HG02798 (cell line): ENCODE measurements around the gene ATXN7L1.
A peak's percentile ranks its signal among the peaks of the same experiment; 100 is the strongest.

ENCODE experiments used
- ATAC-seq: cut with Tn5 transposase; IDR thresholded peaks from one replicate; pipeline ENCODE4 v1.9.1; 2021; ENCODE audit warnings: mild to moderate bottlenecking; ENCODE audit not compliant: unreplicated experiment, poor library complexity

Gene ATXN7L1

DNA sequence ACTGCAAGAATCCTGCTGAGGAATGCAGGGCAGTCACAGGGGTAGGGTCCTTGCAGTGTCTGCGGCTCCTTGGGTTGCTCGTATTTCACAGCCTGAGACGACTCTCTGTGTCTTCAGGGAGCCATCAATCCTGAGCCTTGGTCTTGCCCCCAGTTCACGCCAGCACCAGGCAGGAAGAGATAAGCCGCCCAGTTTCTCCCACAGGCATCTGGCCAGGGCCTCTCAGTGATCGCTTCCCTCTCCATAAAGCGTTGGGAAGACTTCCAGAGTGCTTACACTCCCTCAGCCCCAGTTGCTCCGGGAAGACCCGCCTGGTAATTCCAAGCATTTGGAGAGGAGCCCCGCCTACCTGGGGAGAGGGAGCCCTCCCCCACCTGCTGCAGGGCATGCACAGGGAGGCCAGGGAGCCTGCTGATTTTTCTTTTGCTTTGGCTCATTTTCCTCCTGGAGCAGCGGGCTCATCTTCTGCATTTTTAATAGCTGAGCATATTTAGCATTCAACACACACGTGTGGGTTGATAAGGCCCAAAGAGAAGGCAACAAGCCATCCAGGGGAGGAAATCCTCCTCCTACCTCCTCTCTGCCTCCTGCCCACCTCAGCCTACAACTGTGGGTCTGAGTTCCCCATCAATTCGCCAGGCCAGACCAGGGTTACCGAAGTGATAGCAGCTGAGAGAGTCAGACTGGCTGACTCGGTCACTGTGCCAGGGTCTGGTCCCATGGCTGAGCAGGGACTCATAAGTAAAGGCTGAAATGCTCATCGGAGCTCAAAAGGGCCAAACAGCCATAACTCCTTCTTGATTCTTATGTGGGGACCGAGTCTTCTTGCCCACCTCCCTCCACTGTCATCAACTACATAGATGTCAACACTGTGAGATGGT lies 220.7 kb downstream of the ATXN7L1 start:
- ATAC-seq: no peak

DNA sequence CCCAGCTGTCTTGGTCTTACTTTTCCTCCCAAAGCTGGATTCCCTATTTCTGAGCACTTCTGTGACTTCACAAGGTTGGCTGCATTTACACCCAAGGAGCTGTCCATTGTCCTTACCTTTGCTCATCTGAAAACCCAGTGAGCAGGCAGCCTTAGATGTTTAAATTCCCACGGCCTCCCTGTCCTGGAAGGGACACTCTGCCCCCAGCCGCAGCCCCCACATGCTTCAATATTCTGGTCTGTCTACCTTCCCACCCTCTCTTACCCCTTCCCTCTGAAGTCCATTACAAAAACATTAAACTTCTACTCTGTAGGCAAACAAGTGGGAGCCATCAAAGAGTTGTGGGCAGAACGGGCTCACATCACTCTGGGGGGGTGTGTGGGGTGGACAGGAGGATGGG lies 221.3 kb downstream of the ATXN7L1 start:
- no peak for ATAC-seq

DNA sequence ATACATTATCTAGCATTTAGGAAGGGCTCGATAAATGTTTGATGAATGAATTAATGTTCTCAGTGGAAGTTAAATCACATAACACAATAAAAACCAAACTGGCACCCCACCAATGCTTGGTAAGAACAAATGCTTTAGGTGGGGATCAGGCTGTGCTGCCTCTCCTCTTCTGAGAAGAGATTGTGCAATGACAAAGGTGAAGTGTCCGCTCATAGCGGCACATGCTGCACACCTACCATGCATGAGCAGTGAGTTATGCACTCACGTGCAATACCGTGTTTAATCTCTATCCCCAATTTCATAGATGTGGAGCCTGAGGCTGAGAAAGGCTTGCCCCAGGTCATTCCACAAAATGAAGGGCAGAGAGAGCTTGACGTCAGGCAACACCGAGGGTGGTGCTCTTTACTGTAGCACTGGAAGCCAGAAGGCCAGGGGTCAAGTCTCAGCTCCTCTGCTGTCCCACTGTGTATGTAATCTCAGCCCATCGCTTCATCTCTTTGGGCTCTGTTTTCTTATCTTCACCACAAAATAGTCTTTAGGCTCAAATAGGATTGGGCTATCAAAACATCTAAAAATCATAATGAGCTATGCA lies 222.2 kb downstream of the ATXN7L1 start:
- no peak for ATAC-seq

DNA sequence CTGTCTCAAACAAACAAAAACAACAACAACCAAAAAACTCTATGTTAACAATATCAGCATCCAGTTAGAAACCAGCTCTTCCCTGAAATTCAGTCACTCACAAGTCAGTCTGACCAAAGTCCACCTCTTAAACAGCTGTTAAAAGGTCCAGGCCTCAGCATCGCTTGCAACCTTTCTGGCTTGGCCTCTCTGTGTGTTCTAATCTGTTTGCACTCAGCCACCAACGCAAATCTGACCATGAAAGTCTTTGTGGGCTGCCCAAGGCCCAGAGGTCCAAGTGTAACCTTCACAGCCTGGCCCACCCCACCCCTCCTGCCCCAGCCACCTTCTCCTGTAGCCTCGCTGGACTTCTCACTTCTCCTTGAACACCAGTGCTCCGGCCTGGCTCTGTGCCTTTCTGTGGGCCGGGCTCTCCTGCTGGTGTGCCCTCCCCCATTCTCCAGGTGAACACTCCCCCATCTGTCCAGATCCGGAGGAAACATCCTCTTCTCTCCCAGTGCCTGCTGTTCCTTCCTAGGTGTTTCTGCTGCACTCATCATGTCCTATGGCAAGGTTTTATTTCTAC lies 222.9 kb downstream of the ATXN7L1 start:
- no peak for ATAC-seq

DNA sequence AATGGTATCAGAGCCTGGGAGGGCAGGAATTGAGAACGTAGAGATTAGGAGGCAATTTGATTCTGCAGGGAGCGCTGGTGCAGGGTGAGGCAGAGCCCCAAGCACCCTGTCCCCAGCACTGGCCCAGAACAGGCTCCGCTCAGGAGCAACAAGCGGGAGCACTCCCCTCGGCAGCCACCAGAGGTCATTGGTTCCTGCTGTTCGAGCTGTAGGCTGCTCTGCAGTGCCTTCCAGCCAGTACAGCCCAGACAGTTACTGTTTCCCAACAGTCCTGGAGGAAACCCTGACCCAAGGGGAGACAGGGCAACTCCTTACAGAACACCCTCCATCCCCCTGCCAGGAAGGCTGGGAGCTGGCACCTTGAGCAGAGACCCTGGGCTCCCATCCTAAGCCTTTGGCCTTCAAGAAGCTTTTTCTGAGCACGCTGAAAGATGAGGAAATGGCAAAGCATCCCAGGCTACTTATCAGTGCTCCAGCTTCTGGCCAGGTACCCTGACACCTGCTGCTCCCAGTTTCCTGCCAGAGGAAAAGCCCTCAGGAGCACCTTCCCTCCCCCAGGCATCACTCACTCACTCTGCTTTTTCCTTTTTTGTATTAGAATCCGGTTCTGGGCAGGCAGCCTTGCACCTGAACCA lies 223.9 kb downstream of the ATXN7L1 start:
- ATAC-seq: peak; percentile 88

DNA sequence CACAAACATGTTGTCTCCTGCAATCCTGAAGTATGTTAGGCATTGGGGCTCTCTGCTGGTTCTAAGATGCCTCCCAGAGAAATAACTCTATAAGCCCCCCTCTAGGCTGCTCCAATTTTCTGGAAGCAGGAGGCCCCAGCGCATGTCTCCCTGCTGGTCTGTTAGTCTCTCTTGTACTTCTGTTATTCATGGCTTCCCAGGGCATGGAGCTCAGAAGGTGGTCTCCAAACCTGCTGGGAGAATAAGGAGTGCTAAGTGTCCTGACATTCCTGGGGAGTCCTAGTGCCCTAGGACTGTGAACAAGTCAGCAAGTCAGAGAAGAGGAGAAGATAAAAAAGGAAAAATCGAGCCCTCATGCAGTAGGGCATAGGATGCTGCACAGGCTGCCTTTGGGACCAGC lies 224.6 kb downstream of the ATXN7L1 start:
- no peak for ATAC-seq

DNA sequence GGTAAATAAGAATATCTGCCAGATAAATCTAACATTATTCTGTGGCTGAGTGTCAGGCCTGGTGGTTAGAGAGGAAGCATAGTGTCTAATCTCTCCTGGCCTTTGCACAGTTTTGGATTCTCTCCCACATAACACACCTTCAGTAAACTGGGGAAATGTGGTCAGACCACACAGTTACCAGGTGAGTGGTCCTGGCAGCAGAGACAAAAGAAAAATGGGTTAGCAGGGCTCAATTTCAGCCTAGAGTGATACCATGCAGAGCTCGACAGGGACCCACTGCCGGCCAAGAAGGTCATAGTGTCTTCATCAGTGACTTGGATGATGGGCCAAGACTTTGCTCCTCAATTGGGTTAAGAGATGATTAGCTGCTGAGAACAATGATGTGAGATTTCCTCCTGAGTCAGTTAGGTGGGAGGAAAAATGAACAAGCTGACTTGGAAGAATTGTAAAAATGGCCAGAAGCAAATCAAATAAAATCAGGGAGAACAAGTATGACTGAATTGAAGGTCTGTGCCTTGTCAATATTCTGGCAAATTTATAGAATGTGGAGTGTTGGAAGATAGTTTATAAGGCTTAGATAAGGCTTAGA lies 225.9 kb downstream of the ATXN7L1 start:
- ATAC-seq: no peak

DNA sequence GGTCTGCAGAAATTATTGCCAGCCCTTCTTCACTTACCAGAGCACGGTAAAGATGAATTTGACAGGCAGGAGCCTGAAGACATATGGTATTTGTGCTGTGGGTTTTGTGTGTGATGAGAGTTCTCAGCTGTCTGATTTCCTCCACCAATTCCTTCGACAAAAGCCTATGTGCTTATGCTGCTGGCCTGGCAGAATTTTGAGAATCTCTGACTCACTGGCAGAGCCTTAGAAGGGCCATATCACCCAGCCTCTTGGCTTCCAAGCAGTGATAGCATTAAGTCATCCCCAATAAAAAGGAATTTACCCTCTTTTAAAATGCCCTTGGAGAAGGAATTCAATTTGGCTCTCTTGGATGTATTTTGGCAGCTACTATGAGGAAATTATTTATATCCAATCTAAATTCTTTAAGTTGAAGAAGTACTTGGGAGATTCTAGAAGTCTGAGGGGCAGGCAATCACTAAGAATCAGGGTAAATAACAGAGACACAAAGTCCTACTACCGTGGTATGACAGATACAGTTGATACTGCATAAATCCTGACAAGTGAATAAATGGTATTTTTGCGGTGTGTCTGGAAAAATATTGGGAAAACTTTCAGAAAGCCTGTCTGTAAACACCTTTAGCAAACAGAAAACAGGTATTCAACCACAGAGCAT lies 226.5 kb downstream of the ATXN7L1 start:
- no peak for ATAC-seq

DNA sequence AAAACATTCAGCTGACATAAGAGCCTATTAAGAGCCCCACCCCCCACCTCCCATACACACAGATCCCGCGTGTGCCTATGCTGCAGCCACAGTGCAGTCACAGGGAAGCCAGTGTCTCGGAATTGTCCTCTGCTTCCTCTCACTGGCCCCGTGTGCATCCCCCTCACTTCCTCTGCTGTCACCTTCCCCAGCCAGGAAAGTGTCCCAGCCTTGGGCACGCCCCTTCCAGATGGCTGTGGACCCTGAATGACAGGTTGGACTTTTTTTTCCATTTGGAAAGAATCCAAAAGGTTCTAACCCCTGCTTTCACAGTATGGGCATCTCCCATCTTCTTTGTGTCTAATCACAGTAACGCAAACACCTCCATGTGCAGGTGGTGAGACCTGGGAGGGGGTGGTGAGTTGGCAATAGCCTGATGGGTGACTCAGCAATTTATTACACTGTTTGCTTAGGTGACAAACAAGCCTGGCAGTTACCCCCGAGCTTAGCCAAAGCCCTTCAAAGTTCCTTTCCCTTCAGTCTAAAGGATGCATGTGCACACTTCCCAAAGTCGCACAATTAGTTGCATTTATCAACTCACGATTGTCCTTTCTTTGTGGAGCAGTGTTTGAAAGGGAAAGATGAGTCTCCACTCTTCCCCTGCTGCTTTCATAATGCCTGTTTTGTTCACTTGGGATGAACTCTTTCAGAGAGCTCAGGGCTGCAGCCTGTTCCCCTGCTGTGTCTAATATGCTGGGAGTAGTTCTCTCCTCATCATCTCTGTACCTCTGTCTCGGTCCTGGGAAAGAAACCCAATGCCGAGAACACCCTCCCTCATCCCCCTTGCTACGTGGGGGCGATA lies 227.6 kb downstream of the ATXN7L1 start:
- ATAC-seq: no peak

DNA sequence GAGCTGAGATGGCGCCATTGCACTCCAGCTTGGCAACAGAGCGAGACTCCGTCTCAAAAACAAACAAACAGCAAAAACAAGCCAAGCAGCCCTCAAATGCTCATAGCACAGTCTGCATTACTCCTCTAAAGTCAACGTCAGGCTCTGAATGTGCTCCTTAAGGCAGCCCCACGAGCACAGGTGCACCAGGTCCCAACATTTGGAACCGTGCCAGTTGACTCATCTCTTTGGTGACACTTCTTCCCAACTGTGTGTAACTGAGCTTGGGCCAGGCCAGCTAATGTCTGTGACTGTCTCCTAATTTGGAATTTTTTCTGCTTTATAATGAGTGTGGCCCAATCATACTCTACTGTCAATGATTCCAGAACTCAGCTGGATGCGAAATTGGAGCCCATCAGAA lies 228.8 kb downstream of the ATXN7L1 start:
- ATAC-seq: no peak

DNA sequence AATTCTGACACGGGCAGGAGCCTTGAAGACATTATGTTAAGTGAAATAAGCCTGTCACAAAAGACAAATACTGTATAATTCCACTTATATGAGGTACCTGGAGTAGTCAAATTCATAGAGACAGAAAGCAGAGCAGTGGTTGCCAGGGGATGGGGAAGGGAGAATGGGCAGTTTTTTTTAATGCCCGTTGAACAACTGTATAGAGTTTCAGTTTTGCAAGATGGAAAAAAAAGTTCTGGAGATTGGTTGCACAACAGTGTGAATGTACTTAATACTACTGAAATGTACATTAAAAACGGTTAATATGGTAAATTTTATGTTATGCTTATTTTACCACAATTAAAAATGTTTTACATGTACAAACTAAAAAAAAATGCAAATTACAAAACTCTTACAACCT lies 231.5 kb downstream of the ATXN7L1 start:
- no peak for ATAC-seq

DNA sequence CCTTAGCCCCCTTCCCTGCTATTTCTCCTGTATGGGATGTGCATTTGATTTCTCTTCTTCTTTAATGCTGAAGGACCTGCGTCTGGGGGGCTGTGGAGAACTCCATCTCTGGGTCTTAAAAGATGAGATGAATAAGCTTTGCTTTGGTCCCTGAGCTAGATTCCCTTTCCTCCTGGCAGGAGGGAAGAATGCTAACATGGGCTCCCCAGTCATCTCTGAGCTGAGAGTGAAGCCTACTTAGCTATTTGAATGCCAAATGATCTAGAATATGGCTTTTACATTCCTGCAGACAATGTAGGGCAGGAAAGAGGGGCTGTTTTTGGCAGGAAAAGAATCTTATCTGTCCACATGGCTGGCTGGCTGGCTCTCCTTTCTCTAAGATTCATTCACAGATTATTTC lies 232.5 kb downstream of the ATXN7L1 start:
- no peak for ATAC-seq

DNA sequence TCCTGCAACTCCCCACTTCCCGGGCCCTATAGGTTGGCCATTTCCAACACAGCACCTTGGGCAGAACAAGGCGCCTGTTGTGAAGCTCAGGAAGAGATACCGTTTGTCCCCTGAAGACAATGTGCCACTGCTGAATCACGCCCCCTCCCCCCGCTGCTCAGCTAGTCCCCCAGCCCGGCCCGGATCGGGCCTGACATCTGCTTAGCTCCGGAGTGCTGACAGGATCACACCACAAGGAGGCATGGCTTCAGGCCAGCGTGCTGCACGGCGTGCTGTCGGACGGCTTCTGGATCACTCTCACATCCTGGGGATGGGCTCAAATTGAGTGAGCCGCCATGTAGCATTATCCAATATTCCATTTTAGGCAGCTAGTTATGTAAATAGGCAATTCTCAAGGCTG lies 233.0 kb downstream of the ATXN7L1 start:
- ATAC-seq: no peak

DNA sequence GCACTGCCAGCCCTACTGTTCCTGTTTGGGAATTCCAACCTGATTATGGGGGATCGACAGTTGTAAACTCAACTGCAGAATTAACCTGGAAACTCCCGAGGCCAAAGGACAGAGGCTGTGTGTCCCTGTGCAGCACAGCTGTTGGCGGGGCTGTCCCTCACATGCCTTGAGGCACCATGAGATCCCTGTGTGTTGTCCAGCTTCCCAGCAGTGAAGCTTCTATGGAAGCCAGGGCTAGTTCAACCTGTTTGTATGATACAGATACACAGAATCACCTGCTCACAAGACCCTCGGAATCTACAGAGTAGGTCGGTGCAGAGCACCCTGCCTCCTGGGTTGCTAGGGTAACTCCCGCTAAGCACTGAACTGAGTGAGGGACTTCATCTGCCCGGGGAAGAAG lies 234.1 kb downstream of the ATXN7L1 start:
- no peak for ATAC-seq

DNA sequence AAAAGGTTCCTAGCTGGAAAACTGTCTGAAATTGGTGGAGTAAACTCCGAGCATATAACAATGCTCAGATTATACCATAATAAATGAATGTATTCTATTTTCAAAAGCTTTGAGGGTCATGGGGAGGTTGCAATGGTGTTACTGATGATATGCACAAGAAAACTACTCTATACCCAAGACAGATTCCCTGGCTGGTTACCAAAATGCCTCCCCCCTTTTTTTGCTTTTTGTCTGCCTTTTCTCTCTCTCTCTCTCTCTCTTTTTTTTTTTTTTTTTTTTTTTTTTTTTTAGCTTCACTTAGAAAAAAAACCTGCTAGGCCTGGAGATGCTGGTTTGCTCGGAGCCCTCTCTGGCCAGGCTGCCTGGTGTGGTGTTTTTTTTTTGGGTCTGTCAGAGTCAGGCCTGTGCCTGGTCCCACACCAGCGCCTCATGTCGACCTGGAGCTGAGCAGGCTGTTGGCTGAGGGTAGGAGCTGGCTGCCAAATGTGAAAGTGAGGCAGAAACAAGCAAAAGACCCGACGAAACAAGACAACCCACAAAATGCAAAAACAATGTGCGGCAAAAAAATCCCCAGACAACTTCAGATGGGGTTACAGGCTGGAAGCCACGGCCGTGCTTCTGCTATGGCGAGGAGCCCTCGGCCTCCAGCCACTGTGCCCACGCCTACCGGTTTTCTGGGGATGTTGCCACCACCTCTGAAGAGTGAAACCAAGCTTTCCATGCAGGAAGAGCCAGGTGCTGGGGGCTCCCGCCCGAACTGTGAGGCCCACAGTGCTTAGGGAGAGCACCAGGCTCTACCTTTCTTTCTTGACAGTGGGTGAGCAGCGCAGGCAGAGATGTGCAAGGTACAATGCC lies 235.2 kb downstream of the ATXN7L1 start:
- no peak for ATAC-seq

DNA sequence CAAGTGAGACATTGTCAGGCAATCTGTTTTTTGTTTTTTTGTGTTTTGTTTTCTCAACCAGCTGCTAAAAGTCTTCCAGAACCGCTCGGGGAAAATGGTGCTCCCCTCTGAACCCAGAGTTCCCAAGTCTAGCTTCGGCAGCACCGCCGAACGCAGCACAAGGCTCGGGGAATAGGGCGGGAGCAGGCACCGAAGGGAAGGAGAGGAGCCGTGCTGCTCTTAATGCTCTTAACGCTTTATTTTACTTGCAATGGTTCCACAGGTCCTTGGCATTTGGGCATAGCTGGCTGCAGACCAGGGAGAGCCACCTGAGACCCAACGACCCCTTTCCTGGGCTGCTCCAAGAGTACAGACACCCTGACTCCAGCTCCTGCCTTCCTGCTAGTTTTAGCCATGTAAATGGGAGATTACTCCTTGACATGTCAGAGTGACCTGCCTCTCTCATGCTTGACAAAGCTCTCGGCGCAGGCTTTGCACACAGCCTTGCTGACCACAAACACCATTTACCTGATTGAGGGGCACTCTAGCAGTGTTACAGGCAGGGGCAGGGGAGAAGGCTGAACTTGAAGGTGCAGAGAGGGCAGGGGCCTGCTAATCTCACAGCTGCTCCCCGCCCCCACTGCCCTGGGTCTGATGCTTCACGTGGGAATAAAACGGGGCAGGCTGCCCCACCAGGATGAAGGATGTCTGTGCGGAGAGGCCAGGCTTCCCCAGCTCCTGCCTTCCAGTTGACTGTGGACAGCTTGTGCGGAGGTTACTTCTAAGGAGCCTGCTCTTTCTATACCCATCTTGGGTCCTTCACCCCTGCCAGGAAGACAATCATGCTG lies 236.5 kb downstream of the ATXN7L1 start:
- ATAC-seq: no peak

DNA sequence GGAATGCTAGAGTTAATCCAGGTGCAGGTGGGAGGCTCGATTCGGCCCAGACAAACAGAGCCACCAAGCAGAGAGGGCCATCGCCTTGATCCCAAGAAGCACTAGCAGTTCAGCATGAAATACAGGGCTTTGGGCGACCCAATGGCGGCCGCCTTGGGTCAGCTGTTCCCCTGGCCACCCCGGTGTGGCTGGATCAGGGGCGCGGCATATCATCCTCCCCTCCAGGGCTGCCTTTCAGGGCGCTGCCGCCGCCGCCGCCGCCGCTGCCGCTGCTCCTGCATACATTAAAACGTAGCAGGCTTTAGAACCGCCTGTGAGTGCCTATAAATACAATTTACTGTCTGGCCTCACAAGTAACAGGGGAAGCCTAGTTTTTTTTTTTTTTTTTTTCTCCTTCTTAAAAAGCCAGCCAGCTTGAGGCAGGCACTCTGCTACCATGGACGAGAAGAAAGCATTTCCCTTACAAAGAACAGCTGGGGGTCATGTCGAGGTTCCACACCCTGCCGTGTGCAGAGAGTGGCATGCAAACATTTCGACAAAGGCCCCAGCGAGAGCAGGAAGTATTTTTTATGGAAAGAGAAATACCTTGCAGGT lies 237.4 kb downstream of the ATXN7L1 start:
- ATAC-seq: no peak
